Measurements from ENCODE around the gene SNAI3.

Gene SNAI3

GRCh38 chr16:88716601-88717001 lies 30.3 kb upstream of the SNAI3 start:
- H3K4me3 ChIP-seq (ENCODE audit: low read depth, low read length), result no peak overlapping the region
- no peak for DNase-seq (ENCODE audit: low read depth)
- no peak for TF ChIP-seq CTCF (IDR thresholded peaks at IDR 0.05; ENCODE audit: insufficient read depth, low read depth, low read length, missing control alignments)

GRCh38 chr16:88716201-88716600 lies 29.9 kb upstream of the SNAI3 start:
- DNase-seq (ENCODE audit: low read depth), result no peak
- TF ChIP-seq CTCF (IDR thresholded peaks at IDR 0.05; ENCODE audit: insufficient read depth, low read depth, low read length, missing control alignments), result no peak

GRCh38 chr16:88715312-88716190 lies 29.2 kb upstream of the SNAI3 start:
- TF ChIP-seq CTCF (IDR thresholded peaks at IDR 0.05; ENCODE audit: insufficient read depth, low read depth, low read length, missing control alignments), result no peak
- no peak for DNase-seq (ENCODE audit: low read depth)

More at GRCh38 chr16:88716201-88716600, 29.9 kb upstream of the SNAI3 start:
- H3K4me3 ChIP-seq (ENCODE audit: low read depth, low read length), result no peak overlapping the region

GRCh38 chr16:88714420-88715302 lies 28.4 kb upstream of the SNAI3 start:
- no peak overlapping the region for H3K4me3 ChIP-seq (ENCODE audit: low read depth, low read length)
- TF ChIP-seq CTCF (IDR thresholded peaks at IDR 0.05; ENCODE audit: insufficient read depth, low read depth, low read length, missing control alignments), result no peak

More at GRCh38 chr16:88715312-88716190, 29.2 kb upstream of the SNAI3 start:
- no peak overlapping the region for H3K4me3 ChIP-seq (ENCODE audit: low read depth, low read length)

GRCh38 chr16:88713568-88714419 lies 27.5 kb upstream of the SNAI3 start:
- no peak for DNase-seq (ENCODE audit: low read depth)
- no peak overlapping the region for H3K4me3 ChIP-seq (ENCODE audit: low read depth, low read length)
- TF ChIP-seq CTCF (IDR thresholded peaks at IDR 0.05; ENCODE audit: insufficient read depth, low read depth, low read length, missing control alignments), result no peak

More at GRCh38 chr16:88714420-88715302, 28.4 kb upstream of the SNAI3 start:
- no peak for DNase-seq (ENCODE audit: low read depth)

GRCh38 chr16:88713054-88713453 lies 26.7 kb upstream of the SNAI3 start:
- DNase-seq (ENCODE audit: low read depth), result no peak
- no peak overlapping the region for H3K4me3 ChIP-seq (ENCODE audit: low read depth, low read length)
- TF ChIP-seq CTCF (IDR thresholded peaks at IDR 0.05; ENCODE audit: insufficient read depth, low read depth, low read length, missing control alignments), result no peak
